Stomach (tissue), 4 donors: ENCODE results near the gene ZSCAN5B.

Experiments used
- CTCF ChIP-seq, 7 experiments: fragments of 450-650 bp in 4 of 7; fragments of 200-600 bp in 3 of 7; sonication (generic) in 3 of 7; IDR thresholded peaks; one replicate each; pipeline ENCODE4 v1.5.1; 2016 to 2019; ENCODE audit warnings: antibody characterized with exemption in 7 of 7, control low read depth in 2 of 7, mild to moderate bottlenecking in 1 of 7
- EP300 ChIP-seq: sonication (generic); formaldehyde crosslinking; IDR thresholded peaks from one replicate; pipeline ENCODE4 v1.6.1; 2017; ENCODE audit warnings: antibody characterized with exemption
- POLR2A ChIP-seq, 4 donors: fragments of 450-650 bp; IDR thresholded peaks; one replicate each; pipeline ENCODE4 v1.6.1; 2016; ENCODE audit warnings: antibody characterized with exemption in 4 of 4, control low read depth in 2 of 4, mild to moderate bottlenecking in 1 of 4, moderate library complexity in 1 of 4
- POLR2AphosphoS5 ChIP-seq, 3 donors: sonication (generic); formaldehyde crosslinking; IDR thresholded peaks; one replicate each; pipeline ENCODE4 v1.6.1; 2016; ENCODE audit warnings: antibody characterized with exemption in 3 of 3

GRCh38 chr19:56139847-56140582 lies 57.6 kb downstream of the ZSCAN5B start:
- TF ChIP-seq CTCF (IDR thresholded peaks at IDR 0.05) (no peak), POLR2A (IDR thresholded peaks at IDR 0.05) (no peak), POLR2AphosphoS5 (IDR thresholded peaks at IDR 0.05) (no peak), EP300 (no peak)
